AG08395 (cell line): ENCODE measurements around the gene PELI3.

Experiments
- DNase-seq: peaks from one replicate; pipeline ENCODE4 v3.0.0; 2012; ENCODE audit warnings: mixed read lengths, low spot score

The PELI3 gene

DNA sequence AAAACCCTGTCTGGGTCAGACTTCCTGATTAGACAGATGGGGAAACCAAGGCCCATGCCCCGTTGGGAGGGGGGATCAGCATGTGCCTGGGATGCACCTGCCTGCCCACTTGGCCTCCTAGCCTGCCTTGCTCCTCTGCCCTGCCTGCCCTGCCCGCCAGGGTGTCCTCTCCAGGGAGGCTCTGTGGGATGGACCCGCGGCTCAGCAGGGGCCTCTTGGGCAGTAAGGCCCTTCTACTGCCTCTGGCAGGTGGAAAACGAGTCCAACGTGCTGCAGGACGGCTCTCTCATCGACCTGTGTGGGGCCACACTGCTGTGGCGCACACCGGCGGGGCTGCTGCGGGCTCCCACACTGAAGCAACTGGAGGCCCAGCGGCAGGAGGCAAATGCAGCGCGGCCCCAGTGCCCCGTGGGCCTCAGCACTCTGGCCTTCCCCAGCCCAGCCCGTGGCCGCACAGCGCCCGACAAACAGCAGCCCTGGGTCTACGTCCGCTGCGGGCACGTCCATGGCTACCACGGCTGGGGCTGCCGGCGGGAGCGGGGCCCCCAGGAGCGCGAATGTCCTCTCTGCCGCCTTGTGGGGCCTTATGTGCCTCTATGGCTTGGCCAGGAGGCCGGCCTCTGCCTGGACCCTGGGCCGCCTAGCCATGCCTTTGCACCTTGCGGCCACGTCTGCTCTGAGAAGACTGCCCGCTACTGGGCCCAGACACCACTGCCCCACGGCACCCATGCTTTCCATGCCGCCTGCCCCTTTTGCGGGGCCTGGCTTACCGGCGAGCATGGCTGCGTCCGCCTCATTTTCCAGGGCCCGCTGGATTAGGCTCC lies 8.9 kb downstream of the PELI3 start:
- no peak for DNase-seq

GRCh38 chr11:66476173-66476840 lies 9.6 kb downstream of the PELI3 start:
- no peak for DNase-seq

DNA sequence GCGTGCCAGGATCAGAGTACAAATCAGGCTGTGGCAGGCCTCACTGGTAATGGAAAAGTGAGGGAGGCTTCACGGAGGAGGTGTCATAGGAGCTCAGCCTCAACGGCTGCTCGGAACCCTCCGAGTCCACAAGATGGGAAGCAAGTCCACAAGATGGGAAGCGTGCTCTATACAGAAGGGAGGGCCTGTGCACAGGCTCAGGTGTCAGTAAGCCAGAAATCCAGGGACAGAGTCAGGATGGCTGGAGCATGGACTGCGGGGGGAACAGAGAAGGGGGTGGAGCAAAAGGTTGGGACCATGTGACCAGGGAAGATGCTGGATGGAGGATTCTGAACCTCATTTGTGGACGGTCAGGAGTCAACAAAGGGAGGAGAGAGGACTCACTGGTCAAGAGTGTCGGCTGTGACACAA lies 10.1 kb downstream of the PELI3 start:
- no peak for DNase-seq

GRCh38 chr11:66477263-66478201 lies 10.8 kb downstream of the PELI3 start:
- DNase-seq: no peak

DNA sequence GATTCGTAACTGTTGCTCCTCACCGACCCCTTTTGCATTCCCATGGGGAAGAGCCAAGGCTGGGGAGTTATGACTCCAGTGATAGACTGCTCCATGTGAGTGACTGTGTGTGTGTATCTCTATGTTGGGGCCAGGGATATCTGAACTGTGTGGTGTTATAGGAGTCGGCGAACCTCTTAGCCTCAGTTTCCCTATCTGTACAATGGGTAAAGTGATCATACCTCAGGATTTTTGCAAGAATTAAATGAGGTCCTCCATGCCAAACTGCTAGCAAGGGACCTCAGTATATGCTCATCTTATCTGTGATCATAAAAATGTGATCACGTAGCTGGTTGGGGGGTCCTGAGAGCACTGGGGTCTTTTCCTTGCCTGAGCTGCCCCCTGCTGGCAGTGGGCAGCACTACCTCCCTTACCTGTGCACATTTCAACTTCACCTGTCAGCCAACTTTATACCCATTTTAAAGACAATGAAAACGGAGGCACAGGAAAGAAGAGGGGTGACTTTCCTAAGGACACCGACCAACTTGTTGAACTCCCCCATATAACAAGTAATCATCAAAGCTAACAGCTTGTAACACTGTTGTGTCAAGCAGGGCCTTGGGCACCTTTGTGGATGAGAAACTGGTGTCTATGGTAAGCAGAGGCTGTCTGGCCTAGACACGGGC lies 12.2 kb downstream of the PELI3 start:
- no peak for DNase-seq

- DNase-seq: peak; percentile 49
These were observed 12.8 kb downstream of the PELI3 start for GRCh38 chr11:66479394-66480116.

DNA sequence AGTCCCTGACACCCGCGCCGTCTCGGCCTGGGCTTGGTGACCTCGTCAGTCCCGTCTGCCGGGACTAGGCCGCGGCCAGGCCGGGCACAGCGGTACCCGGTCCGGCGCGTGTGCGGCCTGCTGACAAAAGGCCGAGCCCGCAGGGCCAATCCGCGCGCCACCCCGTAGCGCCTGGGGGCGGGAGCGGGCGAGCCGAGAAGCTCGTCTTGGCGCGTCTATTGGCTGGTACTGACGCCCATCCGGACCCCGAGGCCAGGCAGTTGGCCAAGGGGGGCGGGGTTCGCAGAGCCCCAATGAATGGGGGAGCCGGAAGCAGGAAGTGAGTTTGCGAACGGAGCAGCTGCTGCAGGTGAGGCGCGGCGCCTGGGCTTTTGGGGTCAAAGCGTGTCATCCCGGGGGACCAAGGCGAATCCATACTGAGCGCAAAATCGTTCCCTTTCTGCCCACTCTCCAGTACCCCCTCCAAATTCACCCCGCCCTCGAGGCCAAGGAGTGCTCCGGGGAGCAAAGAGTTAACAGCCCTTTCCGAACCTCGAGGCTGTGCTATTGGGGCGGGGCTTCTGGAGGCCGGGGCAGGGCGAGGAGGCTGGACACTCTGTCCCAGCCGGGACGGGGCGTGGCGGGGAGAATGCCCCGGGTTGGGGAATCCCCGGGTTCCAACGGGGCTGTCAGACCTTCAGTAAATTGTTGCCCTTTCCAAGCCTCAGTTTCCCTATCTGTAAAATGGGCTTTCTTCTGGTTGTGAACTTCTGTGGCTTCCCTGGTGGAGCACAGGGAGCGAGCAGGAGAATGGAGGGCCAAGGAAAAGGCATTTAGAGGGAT lies 13.6 kb downstream of the PELI3 start, which contains the start of gene DPP3:
DPP3 (plus strand) TSS at position 318 of the 822 bp plus-strand sequence. CDS start 1,767 bp downstream, outside the sequence.
- peak; percentile 100 for DNase-seq

GRCh38 chr11:66484806-66485380 lies 18.2 kb downstream of the PELI3 start:
- DNase-seq: no peak

GRCh38 chr11:66488957-66489356 lies 22.3 kb downstream of the PELI3 start:
- DNase-seq: no peak

DNA sequence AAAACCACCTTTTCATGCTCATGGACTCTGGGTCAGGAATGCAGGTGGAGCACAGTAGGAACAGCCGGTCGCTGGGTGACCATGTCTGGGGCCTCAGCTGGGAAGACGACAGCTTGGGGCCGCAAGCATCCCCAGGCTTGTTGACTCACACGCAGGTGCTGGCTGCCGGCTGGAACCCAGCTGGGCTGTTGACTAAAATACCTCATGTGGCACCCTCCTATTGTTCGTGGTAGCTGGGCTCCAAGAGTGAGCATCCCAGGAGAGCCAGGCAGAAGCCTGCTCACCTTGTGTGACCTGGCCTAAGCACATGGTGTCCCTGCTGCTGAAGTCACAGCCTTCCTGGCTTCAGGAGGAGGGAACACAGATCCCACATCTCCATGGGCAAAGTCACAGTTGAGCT lies 22.9 kb downstream of the PELI3 start:
- DNase-seq: no peak

GRCh38 chr11:66491315-66491935 lies 24.7 kb downstream of the PELI3 start:
- DNase-seq: no peak

DNA sequence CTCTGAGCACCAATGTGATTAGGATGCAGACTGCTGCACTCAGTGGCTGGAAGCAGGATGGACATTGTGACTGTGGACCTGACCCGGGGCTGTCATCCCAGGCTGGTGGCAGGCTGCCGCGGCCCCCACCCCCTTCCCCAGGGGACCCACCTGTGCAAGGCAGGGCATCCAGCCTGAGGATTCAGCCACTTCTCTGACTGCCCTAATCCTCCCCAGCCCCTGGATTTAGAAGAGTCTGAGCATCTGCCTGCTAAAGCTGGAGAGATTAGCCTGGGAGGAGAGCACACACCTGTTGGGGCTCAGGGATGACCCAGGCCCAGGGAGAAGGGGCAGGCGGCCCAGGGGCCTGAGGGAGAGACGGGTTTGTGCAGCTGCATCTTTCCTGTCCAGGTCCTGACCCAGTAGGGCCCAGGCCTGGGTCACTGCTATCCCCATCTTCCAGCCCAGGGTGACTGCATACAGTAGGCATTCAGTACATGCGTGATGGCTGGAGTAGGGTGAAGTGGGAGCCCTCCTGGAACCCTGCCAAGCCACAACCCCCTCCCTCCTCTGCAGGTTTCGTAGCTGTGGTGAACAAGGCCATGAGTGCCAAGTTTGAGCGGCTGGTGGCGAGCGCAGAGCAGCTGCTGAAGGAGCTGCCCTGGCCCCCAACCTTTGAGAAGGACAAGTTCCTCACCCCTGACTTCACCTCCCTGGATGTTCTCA lies 25.6 kb downstream of the PELI3 start:
- no peak for DNase-seq

GRCh38 chr11:66493130-66493529 lies 26.4 kb downstream of the PELI3 start:
- DNase-seq: no peak

DNA sequence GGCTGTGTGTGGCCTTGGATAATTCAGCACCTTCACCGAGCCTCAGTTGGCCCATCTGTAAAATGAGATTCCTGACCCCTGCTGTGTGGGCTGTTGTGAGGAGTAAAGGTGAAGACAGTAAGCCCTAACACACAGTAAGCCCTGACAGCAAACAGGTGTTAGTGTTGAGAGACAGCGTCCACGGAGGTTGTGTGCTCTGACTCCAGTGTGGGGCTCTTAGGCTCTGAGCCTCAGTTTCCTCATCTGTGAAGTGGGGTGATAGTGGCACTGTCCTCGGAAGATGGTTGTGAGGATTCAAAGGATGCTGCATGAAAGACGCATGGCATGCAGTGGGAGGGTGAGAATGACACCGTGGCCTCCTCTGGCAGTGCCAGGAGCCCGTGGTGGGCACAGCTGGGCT lies 27.8 kb downstream of the PELI3 start:
- DNase-seq: no peak

DNA sequence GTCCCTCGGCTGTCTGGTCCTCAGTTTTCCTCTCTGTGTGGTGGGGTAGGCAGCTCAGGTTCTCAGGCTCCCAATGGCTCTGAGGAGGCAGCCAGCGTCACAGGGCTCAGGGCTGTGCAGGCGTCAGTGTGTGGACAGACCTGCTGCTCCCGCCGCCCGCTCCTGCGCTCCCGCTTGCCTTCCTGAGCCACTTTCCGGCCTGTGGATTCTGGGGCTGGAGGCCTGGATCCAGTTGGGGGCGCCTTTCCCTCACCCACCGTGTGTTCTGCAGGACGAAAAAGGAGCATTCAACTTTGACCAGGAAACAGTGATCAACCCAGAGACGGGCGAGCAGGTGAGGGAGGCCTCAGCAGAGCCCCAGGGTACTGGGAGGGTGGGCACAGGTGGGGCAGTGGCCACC lies 28.2 kb downstream of the PELI3 start:
- DNase-seq: no peak

DNA sequence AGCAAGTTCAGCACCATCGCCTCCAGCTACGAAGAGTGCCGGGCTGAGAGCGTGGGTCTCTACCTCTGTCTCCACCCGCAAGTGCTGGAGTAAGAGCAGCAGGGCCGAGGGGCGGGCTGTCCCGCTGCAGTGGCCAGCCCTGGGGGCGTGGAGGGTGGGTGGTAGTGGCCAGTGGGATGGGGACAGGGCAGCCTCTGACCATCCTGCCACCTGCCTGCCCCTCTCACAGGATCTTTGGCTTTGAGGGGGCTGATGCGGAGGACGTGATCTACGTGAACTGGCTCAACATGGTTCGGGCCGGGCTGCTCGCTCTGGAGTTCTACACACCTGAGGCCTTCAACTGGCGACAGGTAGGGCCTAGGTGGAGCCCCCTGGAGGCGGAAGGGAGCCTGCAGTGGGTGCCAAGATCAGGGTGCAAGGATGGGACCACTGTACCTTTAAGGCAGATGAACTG lies 28.7 kb downstream of the PELI3 start:
- DNase-seq: no peak

- DNase-seq: no peak
These were observed 30.5 kb downstream of the PELI3 start for GRCh38 chr11:66497206-66497605.

DNA sequence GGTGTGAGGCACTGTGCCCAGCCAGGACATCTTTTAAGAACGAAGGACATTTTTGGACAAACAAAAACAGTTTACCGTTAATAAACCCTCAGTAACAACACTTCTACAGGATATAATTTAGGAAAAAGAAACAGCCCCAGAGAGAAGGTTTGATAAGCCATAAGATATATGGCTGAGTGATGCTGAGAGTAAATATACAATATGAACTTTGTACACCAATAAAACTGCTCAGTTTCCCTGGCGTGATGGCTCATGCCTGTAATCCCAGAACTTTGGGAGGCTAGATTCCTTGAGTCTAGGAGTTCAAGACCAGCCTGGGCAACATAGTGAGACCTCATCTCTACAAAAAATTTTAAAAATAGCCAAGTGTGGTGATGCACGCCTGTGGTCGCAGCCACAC lies 31.8 kb downstream of the PELI3 start:
- no peak for DNase-seq
